ENCODE results near the gene PLD4.

The PLD4 gene

GRCh38 chr14:104937694-104938365, 13.2 kb downstream of the PLD4 start:
- TF ChIP-seq CTCF (IDR thresholded peaks at IDR 0.05; ENCODE audit: control extremely low read depth, extremely low read depth, low read depth, missing control alignments), result no peak
- ChIA-PET CTCF (interaction anchor here (1.7 to 4.4 kb wide), 4 partner anchors 12 to 108 kb away, joined by 3 to 18 read pairs (median 11); partner anchors contain the start of gene PLD4), POLR2A (no interaction called here)
- no peak for DNase-seq (ENCODE audit: extremely low spot score)

- no peak for TF ChIP-seq CTCF (IDR thresholded peaks at IDR 0.05; ENCODE audit: control extremely low read depth, extremely low read depth, low read depth, missing control alignments)
- POLR2A ChIA-PET, result no interaction called here
- no peak for DNase-seq (ENCODE audit: extremely low spot score)
- CTCF ChIA-PET, result interaction anchor here (1.4 to 4.4 kb wide), 3 partner anchors 14 to 108 kb away, joined by 3 to 18 read pairs (median 5); partner anchors contain the start of gene PLD4
These were observed 13.8 kb downstream of the PLD4 start for GRCh38 chr14:104938436-104938835.

- no peak for DNase-seq (ENCODE audit: extremely low spot score)
- ChIA-PET POLR2A (no interaction called here), CTCF (interaction anchor here (0.9 to 2.4 kb wide), 6 partner anchors 8 to 107 kb away, joined by 3 to 10 read pairs (median 3); partner anchors contain the start of gene PLD4)
- TF ChIP-seq CTCF (IDR thresholded peaks at IDR 0.05; ENCODE audit: control extremely low read depth, extremely low read depth, low read depth, missing control alignments), result no peak
These were observed 14.3 kb downstream of the PLD4 start for GRCh38 chr14:104938960-104939359.

- peak; percentile 10 for DNase-seq (ENCODE audit: extremely low spot score)
- CTCF ChIA-PET, result interaction anchor here (0.9 to 2.4 kb wide), 6 partner anchors 9 to 114 kb away, joined by 3 to 10 read pairs (median 4); no protein-coding TSS in a partner anchor
- TF ChIP-seq CTCF (IDR thresholded peaks at IDR 0.05; ENCODE audit: control extremely low read depth, extremely low read depth, low read depth, missing control alignments), result no peak
- POLR2A ChIA-PET, result no interaction called here
These were observed 15.2 kb downstream of the PLD4 start for GRCh38 chr14:104939666-104940410.

GRCh38 chr14:104940526-104941150, 16.0 kb downstream of the PLD4 start:
- no peak for DNase-seq (ENCODE audit: extremely low spot score)
- TF ChIP-seq CTCF (IDR thresholded peaks at IDR 0.05; ENCODE audit: control extremely low read depth, extremely low read depth, low read depth, missing control alignments), result peak; percentile 5
- ChIA-PET POLR2A (no interaction called here), CTCF (interaction anchor here (1.9 to 2.4 kb wide), 2 partner anchors 45 to 115 kb away, joined by 4 to 10 read pairs; no protein-coding TSS in a partner anchor)
